Effector CD8-positive, alpha-beta T cell (primary cell): ENCODE data around the gene TIFAB.

ENCODE experiments used
- DNase-seq: peaks from one replicate; lab custom pipeline; 2025; lab: John Stamatoyannopoulos, UW

TIFAB gene

DNA sequence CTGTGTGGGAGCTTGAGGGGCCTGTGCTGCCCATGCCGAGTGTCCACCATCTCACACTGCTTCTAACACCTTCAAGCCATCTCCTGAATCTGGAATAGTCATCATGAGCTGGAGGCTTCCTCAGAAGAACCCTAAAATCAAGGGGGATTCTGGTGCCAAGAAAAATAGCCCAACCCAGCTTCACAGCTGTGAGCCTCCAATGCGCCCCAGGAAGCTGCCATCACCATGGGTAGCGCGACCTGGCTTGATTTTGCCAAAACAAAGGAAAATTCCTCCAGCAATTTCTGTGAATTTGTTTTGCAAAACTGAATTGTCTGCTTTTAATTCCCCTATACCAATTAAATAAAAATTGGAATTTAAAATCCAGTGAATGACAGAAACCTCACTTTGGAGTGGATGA, 6.2 kb upstream of the TIFAB start:
- no peak for DNase-seq

DNA sequence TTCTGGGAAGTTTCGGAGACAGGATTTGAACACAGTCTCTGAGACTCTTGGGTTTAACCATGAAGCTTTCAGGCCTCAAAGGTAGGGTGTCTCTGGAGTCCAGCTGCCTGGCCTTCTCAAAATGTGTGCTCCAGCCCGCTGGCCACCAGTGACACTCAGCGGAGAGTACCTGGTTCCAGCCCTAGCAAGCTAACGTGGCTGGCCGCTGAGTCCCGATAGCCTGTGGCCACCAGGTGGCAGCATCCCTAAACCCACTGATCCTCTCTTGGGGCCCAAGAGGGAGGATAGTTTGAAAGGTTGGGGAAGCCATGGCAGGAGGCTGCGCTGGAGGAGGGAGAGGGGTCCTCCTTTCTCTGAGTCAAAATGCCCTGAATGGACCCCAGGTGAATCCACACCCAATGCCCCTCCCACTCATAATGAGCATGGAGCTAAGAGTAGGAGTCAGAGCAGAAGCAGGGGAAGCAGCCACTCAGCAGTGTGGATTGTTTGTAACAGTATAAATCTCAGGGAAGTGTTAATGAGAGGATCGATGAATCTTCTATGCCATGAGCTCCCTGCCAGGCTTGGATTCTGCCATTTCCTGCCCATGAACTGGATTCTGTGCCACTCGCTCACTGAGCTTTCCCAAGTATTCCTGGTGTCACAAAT, 5.4 kb upstream of the TIFAB start:
- peak; percentile 8 for DNase-seq

DNA sequence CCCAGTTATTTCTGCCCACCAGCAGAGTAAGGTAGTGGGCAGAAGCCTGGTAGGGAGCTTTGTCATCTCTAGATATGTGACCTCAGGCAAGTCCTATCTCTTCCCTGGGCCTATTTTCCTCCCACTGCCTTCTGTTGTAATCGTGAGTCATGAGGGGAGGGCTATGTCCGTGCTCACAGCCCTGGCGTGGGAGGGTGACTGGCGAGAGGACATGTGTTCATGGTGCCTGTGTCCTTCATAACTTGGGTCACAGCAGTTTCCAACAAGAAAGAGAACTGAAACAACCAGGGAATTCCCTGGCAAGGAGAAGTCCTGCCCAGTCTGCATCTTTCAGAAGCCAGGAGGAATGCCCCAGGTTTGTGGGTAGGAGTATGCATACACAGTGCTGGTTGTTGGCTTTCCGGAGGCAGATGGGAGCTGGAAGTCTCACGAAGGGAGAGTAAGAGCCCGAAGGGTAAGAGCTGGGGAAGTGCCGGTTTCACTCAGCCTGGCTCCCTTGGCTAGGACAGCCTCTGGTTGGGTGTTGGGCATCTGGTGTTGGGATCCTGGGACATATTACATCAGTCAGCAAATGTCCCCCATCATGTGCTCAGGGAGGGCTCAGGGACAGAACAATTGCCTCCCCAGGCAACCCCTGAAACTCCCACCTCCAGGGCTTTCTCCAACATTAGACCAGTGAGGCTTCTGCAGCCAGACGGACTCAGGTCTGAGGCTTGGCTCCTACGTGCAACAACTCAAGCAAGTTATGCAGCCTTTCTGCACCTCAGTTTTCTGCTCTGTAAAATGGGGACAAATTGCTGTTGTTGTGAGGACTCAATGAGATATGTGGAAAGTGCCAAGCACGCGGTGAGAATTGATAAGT, 4.3 kb upstream of the TIFAB start:
- no peak for DNase-seq

DNA sequence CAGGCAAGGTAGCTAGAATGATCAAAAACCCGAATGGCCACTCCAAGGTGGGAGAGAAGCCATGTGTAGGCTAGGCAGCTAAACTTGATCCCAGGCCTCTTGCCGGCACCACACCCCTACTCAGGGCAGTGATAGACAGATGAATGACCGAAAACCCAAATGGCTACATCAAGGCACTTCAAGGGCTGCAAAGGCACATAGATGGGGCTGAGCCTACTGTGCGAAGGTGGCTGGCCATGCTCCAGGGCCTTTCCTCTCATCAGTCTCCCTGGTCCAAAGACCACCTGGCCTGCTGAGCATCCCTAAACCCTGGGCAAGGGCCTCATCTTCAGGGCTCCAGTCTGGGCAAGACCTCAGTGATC, 3.7 kb upstream of the TIFAB start:
- DNase-seq = no peak

- no peak for DNase-seq
Measured at GRCh38 chr5:135454946-135455345, 2.8 kb upstream of the TIFAB start.

DNA sequence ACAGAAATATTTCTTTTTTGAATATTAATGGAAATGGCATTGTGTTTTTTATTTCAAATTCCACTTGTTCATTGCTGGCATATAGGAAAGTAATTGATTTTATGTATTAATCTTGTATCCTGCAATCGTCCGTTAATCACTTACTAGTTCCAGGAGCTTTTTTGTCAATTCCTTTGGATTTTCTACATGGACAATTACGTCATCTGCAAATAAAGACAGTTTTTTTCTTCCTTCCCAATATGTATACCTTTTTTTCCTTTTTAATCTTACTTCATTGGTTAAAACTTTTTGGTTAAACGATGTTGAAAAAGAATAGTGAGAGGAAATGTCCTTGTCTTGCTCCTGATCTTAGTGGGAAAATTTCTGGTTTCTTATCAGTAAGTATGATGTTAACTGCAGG, 1.5 kb upstream of the TIFAB start:
- no peak for DNase-seq

- no peak for DNase-seq
Measured at GRCh38 chr5:135451581-135452320, 400 bp downstream of the TIFAB start.

DNA sequence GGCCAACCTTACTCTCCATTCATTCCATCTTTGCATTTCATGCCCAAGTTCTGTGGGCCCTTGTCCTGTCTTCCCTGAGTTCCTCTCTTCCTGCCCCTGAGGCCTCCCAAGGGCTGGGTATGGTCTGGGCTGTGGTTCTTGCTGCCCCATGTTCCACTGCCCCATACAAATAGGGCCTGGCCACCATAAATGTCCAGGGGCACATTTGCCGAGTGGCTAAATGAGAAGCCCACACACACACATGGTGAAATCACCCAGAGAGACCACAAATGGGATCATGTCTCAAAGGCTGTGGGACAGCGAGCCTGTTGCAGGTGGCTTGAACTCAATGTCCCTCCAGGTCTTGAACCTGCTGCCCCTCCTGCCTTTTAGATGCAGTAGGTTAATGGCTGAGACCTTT, 1.2 kb downstream of the TIFAB start:
- no peak for DNase-seq

GRCh38 chr5:135450336-135450735, 1.8 kb downstream of the TIFAB start:
- no peak for DNase-seq

DNA sequence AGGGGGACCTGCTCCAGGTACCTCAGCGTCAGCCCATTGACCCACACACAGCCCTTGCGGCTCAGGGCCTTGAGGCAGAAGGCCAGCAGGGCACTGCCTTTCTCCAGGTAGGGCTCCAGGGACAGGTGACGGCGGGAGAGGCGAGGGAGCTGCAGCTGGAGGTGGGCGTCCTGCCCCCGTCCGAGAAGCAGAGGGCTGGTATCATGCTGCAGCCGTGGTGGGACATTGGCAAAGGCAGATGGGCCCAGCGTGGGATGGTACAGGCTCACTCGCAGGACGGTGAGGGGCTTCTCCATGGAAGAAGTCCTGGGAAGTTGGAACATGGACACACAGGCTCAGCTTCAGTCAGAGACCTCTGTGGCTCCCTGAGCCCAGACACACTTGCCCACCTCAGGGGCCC, 2.5 kb downstream of the TIFAB start:
- no peak for DNase-seq

DNA sequence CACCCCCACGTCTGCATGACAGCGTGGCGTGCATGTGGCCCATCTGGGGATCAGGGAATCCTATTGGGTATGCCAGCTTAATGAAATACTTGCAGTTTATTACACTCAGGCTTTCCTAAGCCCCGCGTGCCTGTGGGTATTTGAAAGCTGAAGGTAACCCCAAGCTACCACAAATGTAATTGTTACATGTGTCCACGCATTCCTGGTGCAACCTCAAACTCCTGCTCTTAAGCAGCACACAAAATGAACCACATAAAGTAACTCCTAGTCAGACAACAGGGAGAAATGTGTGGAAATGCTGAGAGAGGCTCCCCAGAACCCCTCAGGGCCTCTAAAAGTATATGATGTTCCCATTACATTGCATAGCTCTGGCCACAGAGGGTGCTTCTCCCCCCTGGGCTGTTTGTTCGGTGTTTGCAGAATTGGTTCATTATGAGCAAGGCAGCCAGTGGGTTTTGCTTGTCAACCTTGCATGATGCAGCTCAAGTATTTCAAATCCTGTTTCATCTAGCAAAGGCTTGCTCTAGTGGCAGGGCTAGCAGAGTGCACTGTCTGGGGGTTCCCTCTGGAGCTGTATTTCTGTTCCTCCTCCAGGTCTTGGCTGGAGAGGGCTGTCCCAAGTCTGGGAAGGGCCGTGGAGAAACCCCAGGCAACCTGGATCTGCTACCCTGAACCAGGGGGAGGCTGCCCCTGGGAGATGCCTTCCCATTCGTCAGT, 3.2 kb downstream of the TIFAB start:
- DNase-seq = no peak

- DNase-seq = no peak
Measured at GRCh38 chr5:135448071-135448739, 3.9 kb downstream of the TIFAB start.

DNA sequence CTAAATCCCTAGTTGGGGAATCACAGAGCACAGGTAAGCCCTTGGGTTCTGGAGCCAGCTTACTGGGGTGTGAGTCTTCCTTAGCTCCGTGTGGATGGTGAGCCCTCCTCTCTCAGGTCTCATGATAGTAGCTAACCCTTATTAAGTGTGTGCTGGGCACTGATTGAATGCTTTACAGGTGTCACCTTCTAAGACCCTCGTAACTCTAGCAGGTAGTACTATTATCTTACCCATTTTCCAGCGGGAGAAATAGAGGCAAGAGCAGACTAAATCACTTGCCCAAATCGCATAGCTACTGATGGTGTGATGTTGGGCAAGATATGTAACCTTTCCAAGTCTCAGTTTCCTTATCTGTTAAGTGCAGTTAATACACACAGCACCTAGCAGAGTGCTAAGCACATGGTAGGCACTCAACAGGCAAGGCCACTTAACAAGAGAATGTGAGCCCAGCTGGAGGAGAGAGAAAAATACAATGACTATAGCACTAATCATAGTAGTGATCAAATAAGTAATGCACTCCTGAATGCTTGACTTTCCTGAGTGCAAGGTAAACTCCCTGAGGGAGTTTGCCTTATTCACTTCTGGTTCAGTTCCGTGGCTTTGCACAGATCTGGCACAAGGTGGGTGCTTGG, 4.7 kb downstream of the TIFAB start, which contains the start of gene DCANP1:
Gene DCANP1, minus strand, starts transcription at position 51 of the 632 bp plus-strand sequence. CDS start 240 bp downstream, outside the sequence.
- DNase-seq = no peak

- no peak for DNase-seq
Measured at GRCh38 chr5:135446615-135447014, 5.5 kb downstream of the TIFAB start.

DNA sequence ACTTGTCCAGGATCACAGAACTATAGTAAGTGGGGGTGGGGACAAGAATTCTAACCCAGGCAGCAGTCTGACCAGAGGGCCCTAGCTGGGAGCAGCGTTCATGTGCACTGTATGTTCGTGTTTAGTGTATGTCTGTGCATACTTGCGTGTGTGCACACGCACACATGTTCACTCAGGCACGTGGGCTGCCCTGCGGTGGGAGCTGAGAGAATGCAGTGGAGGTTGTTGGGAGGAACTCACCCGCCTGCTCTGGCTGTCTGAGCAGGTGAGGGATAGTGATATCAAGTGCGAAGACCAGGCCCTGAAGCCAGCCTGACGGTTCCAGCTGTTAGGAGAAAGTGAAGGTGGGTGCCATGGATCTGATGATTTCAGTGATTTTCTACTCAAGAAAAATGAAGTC, 5.9 kb downstream of the TIFAB start:
- no peak for DNase-seq

DNA sequence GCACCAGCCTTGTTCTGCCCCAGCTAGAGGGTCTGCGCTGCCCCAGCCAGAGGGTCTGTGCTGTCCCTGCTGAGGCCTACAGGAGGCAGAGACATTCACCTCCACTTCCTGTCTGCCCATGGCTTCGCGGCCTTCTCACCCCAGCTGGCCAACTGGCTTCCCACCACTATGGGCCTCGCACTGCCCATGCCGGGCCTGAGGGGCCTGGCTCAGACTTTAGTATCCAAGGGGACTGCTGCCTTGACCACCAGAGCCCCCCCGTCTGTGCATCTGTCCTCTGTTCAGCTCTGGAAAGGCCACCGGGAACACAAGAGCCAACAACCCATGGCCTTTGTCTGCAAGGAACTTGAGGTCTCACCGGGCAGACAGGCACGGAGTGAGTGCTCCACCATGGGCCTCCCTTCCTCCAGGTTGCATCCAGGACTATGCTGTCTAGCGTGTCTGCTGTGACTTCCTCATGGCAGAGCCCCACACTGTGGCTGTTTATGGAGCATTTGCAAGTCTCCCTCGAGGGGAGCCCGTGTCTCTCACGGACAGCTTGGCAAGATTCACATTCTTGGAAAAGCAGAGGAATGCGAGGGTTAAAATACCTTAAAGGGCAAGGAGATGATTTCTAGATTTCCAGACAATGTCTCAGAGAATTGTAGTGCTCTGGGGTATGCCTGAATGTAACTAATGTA, 6.7 kb downstream of the TIFAB start:
- no peak for DNase-seq

- no peak for DNase-seq
Measured at GRCh38 chr5:135444881-135445280, 7.3 kb downstream of the TIFAB start.

GRCh38 chr5:135444360-135444759, 7.8 kb downstream of the TIFAB start:
- DNase-seq = no peak

GRCh38 chr5:135443161-135443960, 8.8 kb downstream of the TIFAB start:
- no peak for DNase-seq
